Hematopoietic multipotent progenitor cell treated with erythropoietin and hydrocortisone succinate and interleukin-3 and kit ligand, for 15 days (in vitro differentiated cells): ENCODE data around the gene SIL1.
"Not testable (repeated sequence)": the region's sequence is repeated elsewhere in the genome, so short reads cannot be mapped to it uniquely, and the experiment has no call there.

Source experiments
- DNase-seq: peaks from one replicate; pipeline ENCODE4 v3.0.0-alpha.2; 2015; ENCODE audit warnings: low spot score

SIL1 gene

DNA sequence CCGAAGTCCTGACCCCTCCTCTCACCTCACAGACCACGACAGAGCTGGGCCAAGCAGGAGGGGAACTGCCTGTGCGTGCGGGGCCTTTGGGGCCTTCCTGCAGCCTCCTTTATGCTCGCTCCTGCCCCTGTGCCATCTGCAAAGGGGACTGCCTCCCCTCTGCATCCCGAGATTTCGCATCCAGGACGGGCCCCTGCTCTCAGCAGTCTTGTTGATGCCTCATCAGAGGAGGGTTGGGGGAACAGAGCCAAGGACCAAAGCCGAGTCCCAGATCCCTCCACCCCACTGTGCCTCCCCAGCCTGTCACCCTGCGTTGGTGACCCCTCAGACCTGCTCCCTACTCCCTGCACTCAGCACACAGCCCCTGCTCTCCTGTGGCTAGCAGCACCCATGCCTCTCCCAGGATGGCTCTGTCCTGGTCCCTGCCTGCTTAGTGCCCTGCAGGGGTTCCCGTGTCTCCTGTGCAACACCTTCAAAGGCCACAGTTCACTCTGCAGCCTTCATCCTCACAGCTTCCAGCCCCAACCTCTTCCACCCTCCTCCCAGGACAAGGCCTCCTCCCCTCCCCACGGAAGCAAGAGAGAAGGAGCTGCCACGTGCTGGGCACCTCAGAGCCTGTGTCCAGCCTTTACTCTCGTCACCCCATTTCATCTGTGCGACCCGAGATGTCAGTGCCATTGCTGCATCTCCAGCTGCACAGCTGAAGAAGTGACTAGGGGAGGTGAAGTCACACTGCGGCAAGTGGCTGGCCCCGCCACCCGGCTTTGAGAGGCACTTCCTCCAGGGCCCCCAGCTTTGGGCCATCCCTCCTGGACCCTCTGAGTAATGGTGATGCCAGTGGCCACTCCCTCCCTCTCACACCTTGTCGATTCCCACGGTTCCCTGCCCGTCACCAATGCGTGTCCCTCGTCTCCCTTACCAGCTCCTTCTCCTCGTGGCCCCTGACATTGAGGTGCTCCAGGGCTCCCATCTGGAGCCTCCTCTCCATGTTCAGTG lies 260.5 kb downstream of the SIL1 start:
- no peak for DNase-seq

DNA sequence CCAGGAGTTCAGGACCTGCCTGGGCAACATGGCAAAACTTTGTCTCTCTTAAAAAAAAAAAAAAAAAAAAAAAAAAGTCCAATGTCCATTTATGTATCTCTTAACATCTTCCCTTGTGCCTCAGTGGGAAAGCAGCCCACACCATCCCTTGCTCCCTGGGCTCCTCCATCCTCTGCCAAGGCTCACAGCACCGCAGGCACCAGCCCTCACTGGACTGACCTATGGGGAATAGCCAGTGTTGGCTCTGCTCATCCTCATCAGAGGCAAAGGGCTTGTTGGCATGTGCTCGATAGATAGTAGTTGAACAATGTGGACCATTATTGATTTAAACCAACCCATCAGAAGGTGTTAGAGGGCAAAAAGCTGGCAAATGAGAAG lies 261.2 kb downstream of the SIL1 start:
- no peak for DNase-seq

DNA sequence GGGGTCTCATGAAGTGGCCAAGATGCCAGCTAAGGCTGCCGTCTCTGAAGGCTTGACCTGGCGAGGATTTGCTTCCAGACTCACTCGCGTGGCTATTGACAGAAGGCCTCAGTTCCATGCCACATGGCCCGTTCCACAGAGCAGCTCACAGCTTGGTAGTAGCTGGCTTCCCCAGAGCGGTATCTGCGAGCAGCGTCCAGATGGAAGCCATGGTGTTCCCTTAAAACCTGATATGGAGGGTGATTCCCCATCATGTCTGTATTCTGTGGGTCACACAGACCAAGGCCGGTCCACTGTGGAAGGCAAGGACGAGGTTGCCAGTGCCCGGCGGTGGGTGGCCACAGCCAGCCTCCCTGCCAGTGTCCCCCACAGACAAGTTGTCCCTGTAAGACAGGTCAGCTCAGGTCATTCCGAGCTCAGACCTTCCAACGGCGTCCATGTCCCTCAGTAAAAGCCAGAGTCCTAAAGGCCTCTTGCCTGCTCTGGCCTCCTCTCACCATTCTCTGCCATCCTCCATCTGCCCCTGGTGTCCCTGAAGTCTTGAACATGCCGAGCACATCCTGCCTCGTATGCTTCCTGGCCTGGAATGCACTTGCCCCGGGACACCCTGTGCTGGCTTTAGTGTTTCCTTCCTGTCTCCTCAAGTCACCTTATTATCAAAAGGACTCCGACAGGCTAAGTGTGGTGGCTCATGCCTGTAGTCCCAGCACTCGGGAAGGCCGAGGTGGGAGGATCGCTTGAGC lies 261.8 kb downstream of the SIL1 start:
- no peak for DNase-seq

DNA sequence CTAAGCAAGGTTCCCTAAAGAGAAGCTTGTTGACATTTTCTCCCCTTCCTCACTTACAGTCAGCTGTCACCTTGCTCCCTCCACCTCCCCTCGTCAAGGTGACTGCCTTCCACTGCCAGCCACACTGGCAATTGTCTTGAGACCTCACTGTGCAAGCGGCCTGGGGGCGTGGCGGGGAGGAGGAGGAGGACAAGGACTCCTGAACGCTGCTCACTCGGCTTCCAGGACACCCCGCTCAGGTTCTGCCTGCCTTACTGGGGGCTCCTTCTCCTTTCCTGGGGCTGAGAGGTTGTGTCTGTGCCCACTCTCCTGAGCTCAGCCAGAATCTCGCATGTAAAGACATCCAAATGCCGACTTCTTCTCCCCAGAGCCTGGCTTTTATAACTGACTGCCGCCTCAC lies 262.7 kb downstream of the SIL1 start:
- DNase-seq = no peak

DNA sequence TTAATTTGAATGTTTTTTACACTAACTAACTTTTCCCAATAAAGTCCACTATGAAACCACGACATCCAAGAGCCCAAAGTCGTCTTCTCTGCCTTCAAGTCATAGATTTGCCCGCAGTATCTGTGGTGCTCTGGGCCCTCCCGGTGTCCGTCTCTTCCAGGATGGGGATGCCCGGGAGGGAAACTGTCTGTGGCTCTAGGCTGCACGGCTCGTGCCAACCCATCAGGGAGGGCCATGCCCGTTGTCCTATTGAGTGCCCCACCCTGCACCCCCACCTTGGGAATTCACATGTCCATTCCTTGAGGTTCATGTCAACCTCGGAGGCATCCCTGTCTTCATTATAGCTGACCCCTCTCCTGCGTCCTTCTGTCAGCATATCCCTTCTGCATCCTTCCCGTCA lies 263.2 kb downstream of the SIL1 start:
- no peak for DNase-seq

DNA sequence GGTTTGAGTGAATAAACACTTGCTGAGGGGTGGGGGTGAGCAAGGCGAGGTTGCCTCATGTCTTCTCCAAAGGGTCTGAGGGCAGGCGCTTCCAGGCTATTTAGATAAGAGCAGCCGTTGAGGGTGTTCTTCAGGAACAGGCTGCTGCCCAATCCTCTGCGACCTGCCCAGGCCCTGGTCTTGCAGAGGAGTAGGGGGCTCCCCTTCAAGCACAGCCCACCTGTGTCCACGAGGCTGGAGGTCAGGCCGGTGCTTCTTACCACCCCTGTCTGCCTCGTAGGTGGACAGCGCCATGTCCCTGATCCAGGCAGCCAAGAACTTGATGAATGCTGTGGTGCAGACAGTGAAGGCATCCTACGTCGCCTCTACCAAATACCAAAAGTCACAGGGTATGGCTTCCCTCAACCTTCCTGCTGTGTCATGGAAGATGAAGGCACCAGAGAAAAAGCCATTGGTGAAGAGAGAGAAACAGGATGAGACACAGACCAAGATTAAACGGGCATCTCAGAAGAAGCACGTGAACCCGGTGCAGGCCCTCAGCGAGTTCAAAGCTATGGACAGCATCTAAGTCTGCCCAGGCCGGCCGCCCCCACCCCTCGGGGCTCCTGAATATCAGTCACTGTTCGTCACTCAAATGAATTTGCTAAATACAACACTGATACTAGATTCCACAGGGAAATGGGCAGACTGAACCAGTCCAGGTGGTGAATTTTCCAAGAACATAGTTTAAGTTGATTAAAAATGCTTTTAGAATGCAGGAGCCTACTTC lies 264.5 kb downstream of the SIL1 start:
- no peak for DNase-seq

DNA sequence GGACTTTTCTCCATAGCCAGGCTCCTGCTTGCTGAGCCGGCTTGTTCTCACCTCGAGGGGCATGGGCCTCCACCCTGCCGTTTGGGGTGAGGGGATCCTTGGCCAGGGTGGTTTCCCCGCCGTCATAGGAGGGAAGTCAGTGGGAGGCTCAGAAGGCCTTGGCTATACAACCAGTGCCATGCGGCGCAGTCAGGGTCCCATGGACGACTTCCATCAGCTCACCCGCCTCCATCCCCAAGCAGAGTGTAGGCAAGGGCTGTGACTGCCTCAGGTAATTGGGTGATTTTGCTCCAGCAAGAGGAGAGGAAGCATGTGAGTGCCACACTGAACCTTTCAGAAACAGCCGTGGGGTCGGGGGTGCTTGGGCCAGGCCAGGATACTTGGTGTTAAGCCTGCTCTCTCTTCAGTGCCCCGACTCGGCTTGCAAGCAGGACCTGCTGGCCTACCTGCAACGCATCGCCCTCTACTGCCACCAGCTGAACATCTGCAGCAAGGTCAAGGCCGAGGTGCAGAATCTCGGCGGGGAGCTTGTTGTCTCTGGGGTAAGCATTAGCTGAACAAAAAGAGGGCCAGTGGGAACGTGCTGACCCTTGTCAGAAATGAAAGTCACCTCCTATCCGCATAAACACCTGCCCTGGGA lies 265.9 kb downstream of the SIL1 start:
- DNase-seq = no peak

DNA sequence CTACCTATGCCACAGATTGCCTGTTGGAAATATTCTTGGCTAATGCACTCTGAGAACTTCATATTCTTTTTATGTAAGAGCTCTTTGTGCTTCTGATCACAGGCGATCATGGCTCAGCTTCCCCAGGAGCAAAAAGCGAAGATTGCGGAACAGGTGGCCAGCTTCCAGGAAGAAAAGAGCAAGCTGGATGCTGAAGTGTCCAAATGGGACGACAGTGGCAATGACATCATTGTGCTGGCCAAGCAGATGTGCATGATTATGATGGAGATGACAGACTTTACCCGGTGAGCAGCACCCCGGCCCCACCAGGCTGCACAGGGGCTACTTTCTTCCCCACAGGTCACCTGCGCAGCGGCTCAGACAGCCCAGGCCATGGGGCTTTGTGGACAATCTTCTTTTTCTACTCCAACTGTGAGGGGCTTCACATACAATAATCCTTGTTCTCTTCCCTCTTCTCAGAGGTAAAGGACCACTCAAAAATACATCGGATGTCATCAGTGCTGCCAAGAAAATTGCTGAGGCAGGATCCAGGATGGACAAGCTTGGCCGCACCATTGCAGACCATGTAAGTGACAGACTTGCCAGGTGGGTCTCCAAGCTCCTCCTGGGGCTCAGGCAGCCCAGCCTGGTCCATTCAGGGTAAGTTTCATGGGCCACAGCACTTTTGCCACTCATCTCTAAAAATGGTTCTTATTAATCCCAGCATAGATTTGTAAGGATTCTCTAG lies 267.6 kb downstream of the SIL1 start:
- no peak for DNase-seq

DNA sequence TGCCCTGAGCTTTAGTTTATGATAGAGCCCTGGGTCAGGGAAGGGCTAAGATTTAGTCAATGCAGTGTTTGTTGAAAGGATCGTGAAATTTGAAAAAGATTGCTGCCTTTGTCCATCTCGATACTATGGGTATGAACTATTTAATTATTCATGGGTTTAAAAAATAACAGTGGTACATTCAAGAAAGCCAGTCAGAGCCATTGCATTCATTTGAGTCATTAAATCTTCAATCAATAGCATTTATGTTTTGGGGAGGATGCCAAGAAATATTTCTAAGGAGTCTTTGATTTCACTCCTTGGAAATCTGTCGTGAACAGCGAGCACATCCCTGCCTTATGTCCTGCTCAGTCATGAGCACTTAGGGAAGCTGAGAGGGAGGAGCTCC lies 268.6 kb downstream of the SIL1 start:
- DNase-seq = no peak

DNA sequence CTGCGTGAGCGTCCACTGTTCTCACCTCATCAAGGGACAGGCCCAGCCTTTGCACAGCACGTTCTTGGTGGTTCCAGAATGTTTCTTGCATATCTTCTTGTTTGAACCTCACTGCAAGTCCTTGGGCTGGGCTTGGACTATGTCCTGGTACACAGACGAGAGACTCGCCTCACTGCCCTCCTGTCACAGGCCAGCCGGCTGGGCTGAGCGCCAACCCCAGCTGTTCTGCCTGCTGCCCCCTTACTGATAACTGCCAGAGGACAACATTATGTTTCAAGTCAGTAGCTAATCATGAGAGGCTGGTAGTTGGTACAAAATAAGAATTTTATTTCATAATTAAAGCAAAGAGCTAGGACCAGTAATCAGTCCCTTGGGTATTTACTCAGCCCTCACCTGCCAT lies 270.2 kb downstream of the SIL1 start:
- DNase-seq = peak; percentile 86

DNA sequence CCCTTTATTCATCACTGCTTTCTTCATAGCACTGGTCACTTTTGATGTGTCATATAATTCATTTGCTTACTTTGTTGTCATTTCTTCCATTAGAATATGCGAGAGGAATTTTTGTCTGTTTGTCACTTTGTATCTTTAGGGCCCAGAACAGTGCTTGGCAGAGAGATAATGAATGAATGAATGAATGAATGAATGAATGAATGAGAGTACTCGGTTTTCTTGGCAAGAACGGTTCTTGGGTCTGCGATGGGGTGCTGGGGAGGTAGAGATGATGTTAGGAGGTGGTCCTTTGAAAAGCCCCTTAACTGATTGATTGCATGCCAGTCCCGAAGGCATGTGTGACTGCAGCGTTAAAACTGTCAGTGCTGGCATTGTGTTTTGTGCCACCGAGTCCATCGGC lies 270.6 kb downstream of the SIL1 start:
- DNase-seq = peak; percentile 58

DNA sequence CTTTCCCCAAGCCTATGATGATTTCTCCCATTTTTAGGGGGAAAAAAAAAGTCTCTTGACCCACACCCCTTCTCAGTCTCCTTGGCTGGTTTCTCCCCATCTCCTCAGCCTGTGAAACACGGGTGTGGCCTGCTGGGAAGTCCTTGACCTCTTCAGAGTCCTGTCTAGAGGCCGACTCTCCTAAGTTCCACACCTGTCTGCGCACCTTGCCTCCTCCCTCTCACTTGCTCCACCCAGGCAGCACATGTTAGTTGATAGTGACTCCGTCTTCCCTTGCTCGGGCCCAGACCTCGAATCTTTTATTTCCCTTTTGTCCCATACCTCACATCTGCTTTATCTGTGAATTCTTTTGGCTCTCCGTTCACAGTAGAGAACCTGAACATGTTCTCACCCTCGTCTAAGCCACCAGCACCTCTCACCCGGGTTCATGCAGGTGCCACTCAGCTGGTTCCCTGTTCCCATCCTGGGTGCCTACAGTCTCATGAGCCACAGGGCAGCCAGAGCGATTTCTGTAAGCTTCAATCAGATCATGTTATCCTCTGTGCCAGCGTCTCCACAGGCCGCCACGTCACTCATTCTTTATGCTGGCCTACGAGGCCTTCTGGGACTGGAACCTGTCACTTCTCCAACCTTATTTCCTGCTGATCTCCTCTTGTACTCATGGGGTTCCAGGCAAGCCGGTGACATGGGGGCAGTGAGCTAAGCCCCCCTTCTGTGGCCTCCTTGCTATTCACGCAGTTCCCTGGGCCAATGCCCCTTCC lies 271.3 kb downstream of the SIL1 start:
- DNase-seq = no peak

DNA sequence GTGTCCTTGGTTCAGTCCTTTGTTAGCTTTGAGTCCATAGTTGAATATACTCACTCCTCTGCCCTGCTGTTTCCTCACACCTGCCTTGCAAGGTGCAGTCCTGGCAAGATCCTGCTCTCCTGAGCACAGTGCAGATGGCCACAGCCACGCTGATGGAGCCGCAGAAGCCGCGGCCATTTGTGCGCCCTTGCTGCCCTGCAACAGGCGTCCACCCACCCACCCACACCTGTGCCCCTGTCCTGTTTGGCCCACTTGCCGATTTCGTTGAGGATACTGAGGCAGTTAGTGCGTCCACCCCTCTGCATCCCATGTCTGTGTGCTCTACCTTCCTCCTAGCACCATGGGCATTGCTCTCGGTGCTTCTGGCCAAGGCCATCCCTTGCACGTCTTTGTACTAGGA lies 271.9 kb downstream of the SIL1 start:
- no peak for DNase-seq

DNA sequence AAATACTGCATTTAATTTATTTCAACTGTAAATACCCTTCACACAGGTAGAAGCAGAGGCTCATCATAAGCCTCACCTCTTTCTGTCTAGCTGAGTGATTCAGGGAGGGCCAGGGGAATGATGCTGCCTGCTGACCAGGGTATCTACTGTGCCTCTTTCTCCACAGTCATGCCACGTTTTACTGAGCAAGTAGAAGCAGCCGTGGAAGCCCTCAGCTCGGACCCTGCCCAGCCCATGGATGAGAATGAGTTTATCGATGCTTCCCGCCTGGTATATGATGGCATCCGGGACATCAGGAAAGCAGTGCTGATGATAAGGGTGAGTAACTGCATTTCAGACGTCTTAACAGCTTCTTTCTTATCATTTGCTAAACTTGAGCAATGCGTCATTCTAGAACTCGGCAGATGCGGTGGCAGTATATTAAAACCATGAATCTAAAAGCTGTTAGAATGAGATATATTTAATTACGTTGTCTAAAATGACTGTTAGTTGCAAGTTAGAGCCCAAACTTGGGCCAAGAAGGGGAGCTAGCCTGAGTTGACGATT lies 273.0 kb downstream of the SIL1 start:
- DNase-seq = peak; percentile 14

DNA sequence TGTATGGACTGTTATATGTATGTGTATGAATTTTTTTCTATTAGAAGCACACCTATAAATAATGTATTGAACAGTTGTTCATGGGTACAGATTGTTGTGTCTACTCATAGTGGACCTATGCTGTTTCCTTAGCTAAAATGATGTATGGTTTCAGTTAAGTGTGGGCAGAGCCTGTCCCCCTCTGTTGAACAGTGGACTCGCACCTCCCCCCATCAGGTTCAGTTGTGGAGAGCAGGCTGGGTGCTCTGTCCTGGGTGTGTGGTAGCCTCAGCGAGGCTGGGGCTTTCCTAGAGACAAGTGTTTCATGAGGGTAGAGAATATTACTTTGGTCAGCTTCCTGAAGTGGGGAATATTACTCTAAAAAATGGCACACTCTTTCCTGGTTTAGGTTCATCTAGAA lies 275.7 kb downstream of the SIL1 start:
- no peak for DNase-seq

DNA sequence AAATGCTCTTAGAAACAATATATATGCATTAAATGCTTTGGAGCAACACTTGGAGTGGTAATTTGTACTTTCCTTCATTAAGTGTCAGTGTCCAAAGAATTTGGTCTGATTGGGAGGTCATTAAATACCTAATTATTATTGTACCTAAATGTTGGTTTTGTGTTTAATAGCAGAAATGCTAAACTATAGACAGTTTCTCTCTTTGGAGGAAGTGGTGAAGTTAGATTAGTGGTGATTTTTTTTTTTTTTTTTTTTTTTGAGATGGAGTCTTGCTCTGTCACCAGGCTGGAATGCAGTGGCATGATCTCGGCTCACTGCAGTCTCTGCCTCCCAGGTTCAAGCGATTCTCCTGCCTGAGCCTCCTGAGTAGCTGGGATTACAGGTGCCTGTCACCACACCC lies 276.8 kb downstream of the SIL1 start:
- DNase-seq = not testable (repeated sequence)

DNA sequence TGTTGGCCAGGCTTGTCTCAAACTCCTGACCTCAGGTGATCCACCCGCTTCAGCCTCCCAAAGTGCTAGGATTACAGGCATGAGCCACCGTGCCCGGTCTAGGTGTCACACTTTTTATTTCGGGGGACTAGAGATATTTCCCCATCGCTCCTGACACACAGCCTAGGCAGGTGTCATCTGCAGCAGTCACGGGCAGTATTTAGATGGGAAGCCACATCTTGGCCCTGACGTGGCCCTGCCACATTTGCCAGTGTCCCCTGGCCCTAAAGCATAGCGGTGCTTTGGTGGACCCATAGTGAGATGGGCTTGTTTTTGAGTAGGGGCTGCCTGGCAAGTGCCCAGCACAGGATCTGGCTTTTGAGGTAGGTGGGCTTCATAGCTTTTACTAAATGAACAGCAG lies 278.0 kb downstream of the SIL1 start:
- no peak for DNase-seq

DNA sequence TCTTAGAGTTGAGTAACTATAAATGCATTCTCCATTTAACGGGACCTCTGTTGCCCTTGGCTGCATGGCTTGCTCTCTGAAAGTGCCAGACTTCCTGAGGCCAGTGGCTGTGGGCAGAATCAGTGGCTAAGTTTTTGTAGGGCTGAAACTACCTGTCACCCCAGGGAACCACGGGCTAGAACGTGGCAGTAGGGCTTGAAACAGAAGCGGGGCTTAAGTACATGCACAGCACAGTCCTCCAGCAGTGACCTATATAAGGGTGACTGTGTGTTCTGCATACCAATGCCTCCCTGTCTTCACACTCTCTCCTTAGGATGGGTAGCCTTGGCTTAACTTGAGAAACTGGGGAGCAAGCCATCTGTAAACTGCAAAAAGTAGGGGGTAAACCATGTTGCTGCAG lies 279.5 kb downstream of the SIL1 start:
- DNase-seq = no peak

DNA sequence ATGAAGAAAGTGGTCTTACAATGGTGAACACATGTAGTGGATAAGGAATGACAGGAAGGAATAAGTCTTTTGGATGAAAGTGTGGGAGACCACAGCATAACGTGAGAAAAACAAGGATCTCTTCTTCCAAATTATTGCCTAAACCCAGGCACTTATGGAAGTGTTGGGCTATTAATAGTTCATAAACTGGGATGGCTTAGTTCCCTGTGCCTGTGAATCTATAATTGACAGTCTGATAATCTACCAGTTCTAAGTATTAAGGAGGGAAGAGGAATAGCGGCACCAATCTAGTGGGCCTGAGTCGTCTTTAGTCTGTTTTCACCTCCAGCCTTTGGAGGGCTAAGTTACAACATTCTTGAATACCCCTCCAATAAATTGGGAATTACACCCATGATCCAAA lies 283.8 kb downstream of the SIL1 start:
- DNase-seq = no peak

DNA sequence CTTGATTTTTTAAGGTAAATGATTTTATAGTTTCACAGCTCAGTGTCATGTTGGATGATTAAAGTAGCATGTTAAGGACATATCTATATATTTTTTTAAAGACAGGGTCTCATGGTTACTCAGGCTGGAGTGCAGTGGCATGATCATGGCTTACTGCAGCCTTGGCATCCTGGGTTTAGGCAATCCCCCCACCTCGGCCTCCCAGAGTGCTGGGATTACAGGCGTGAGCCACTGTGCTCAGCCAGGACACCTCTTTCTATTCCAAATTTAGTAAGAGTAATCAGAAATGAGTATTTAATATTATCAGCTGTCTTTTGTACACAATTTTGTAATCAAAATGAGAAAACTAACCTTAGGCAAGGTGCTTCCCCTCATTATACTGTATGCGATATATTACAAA lies 284.4 kb downstream of the SIL1 start:
- no peak for DNase-seq
